HG02763 (cell line): ENCODE results near the gene IDH3A.
"Not testable (repeated sequence)": the region's sequence is repeated elsewhere in the genome, so short reads cannot be mapped to it uniquely, and the experiment has no call there.

Experiments
- ATAC-seq: cut with Tn5 transposase; IDR thresholded peaks from one replicate; pipeline ENCODE4 v1.9.1; 2021; ENCODE audit warnings: mild to moderate bottlenecking, moderate library complexity; ENCODE audit not compliant: unreplicated experiment

IDH3A gene

DNA sequence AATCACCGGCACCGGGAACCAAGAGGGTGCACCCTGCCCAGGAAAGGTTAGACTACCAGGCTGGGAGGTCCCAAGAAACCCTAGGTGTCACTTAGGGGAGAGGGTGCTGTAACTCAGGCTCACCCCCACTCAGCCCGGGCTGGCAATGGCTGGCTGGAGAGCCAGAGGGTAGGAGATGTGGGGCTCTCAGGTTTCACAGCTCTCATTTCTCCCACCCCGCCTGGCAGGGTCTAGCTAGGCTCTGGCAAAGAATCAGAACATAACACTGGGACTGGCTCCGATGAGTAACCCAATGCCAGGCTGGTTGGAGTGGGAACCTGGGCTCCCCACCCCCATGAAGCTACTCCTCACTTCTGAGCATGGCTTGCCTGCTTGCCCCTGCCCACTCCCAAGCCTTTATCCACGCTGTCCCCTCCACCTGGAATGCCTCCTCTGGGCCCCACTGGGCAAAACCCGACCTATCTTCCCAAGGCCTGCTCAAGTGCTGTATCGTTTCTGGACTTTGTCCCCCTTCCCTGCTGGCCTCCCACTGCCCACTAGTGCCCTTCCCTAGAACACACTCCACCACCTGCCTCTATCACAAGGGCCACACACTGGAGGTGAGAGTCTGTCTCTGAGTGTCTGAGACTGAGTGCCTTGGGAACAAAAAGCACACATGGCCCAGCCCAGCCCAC lies 19.9 kb upstream of the IDH3A start:
- no peak for ATAC-seq

- no peak for ATAC-seq
Measured at GRCh38 chr15:78129751-78130287, 19.3 kb upstream of the IDH3A start.

- no peak for ATAC-seq
Measured at GRCh38 chr15:78130466-78131294, 18.5 kb upstream of the IDH3A start.

DNA sequence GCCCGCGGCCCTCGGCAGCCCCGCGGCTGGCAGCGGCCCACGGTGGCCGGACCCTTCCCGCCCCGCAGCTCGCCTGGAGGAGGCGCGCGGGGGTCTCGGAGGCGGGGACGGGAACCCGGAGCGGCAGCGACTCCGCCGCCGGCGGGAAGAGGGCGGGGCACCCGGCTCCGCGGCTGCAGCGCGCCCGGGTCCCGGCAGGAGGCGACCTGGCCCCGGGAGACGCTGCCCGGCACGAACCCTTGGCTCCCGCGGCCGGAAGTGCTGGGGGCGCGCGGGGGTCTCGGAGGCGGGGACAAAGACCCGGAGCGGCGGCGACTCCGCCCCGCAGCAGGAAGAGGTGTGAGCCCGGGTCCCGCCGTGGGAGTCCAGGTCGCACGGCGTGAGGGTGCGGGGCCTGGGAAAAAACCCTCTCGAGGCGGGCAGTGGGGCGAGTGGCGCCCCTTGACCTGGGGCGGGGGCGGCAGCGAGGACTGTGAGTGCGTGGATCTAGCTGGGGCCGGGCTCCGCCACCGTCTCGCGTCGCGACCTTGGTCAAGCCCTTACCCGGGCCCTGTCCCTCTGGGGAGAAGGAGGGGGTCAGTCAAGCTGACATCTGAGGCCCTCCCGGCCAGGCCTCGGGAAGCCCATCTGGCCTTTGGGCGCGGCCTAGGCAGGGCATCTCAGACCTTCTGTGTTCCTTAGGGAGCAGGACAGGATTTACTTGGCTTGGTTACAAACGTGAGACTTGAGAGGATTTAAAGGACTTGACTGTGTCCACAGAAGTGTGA lies 17.7 kb upstream of the IDH3A start, which contains the start of gene CIB2:
TSS of gene CIB2 (minus strand) at position 151 of the 767 bp plus-strand sequence. CDS start 230 bp downstream, outside the sequence.
- ATAC-seq, result peak; percentile 80

- ATAC-seq, result no peak
Measured at GRCh38 chr15:78133801-78134200, 15.4 kb upstream of the IDH3A start.

- ATAC-seq, result no peak
Measured at GRCh38 chr15:78139578-78139977, 9.6 kb upstream of the IDH3A start.

DNA sequence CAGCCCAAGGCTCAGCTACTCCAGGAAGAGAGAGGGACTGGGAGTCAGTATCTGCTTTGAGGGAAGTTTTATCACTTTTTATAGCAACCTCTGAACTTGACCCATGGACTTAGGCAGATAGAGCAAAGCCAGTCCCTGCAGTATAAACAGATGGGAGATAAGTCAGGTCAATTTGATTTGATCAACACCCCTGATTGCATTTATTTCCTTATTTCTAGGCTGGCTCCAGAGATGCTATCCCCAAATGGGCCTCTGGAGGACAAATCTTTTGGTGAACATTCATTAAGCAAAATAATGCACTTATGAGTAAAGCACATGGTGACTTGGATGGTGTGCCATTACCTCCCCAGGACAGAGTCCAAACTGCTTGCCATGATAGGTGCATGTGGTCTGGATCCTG lies 8.9 kb upstream of the IDH3A start:
- ATAC-seq, result no peak

- ATAC-seq, result no peak
Measured at GRCh38 chr15:78142332-78142731, 6.8 kb upstream of the IDH3A start.

- ATAC-seq, result no peak
Measured at GRCh38 chr15:78146425-78147154, 2.6 kb upstream of the IDH3A start.

- no peak for ATAC-seq
Measured at GRCh38 chr15:78147566-78147965, 1.6 kb upstream of the IDH3A start.

- no peak for ATAC-seq
Measured at GRCh38 chr15:78148392-78149067, 632 bp upstream of the IDH3A start.

GRCh38 chr15:78149805-78150751 lies 916 bp downstream of the IDH3A start:
- ATAC-seq, result no peak

- not testable (repeated sequence) for ATAC-seq
Measured at GRCh38 chr15:78151075-78151474, 1.9 kb downstream of the IDH3A start.

GRCh38 chr15:78154955-78155354 lies 5.8 kb downstream of the IDH3A start:
- ATAC-seq, result no peak

DNA sequence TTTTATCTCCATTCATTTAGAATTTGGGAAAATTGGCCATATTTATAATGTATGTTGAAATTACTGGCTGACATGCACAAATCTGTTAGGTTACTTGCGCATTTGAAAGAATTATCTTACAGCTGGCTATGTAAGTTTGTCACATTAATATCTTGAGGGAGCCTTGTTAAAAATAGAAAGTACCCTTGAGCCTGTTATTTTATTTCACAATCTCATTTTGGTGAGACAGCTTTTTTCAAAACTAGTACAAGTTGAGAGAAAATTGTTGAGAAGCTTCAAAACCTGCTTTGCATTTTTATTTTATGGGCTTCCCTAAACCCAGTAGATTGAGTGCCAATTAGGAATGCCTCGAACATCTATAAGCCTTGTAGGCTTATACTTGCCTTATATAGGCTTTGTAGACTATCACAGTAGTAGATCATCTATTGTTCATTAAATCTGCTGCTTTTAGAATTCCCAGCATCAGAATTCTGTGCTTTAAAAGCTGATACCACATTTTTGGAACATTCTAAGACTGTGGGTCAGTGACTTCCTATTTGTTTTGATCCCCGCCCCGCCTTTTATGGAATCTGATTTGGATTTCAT lies 6.3 kb downstream of the IDH3A start:
- no peak for ATAC-seq

GRCh38 chr15:78156653-78157052 lies 7.5 kb downstream of the IDH3A start:
- ATAC-seq, result no peak

- no peak for ATAC-seq
Measured at GRCh38 chr15:78157203-78157602, 8.0 kb downstream of the IDH3A start.

DNA sequence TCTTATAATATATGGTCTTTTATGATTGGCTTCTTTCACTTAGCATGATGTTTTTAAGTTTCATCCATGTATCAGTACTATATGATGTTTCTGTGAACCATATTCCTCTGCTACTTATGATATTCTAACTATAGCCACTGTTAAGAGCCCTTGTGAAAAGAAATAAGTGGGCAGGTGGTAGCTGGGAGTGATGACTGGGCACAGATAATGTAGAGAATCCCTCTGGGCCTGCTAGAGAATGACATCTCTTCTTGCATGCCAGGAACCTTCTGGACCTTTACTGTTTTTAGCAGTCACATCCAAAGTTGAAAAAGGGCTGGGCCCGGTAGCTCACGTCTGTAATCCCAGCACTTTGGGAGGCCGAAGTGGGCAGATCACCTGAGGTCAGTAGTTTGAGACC lies 10.2 kb downstream of the IDH3A start:
- no peak for ATAC-seq
